GM23338 (cell line): Measurements from ENCODE around the gene PRDM8. TPM values are rescaled to one million over a fixed set of nuclear protein-coding genes. Genes with fewer than 3 reads are reported as not detected.
A peak's percentile ranks its signal among the peaks of the same experiment; 100 is the strongest.

Source experiments
- ATAC-seq: fragments of 200-7000 bp; cut with Tn5 transposase; 3 replicates; pipeline ENCODE4 v1.9.1; 2020
- DNase-seq: peaks from one replicate; pipeline ENCODE4 v3.0.0-alpha.2; 2015; ENCODE audit warnings: low spot score
- H2AFZ ChIP-seq: fragments of 200-600 bp; sonication (generic); 2 replicates; pipeline ENCODE4 v1.8.0; 2016; ENCODE audit warnings: antibody characterized with exemption, mild to moderate bottlenecking, moderate library complexity
- H3F3A ChIP-seq: fragments of 200-600 bp; sonication (generic); replicated peaks from 2 replicates; pipeline ENCODE4 v1.8.0; 2017; ENCODE audit warnings: antibody characterized with exemption, mixed run types, low read depth
- H3K27ac ChIP-seq: fragments of 200-600 bp; sonication (generic); 2 replicates; pipeline ENCODE4 v1.6.1; 2016; ENCODE audit warnings: low read depth
- H3K27me3 ChIP-seq: fragments of 200-600 bp; sonication (generic); 2 replicates; pipeline ENCODE4 v1.8.0; 2016; ENCODE audit warnings: mild to moderate bottlenecking, mixed run types, moderate library complexity; ENCODE audit not compliant: insufficient read depth
- H3K36me3 ChIP-seq: fragments of 200-600 bp; sonication (generic); 2 replicates; pipeline ENCODE4 v1.8.0; 2016; ENCODE audit warnings: mild to moderate bottlenecking; ENCODE audit not compliant: insufficient read depth
- H3K4me1 ChIP-seq: fragments of 200-600 bp; sonication (generic); 2 replicates; pipeline ENCODE4 v1.8.0; 2016; ENCODE audit warnings: mild to moderate bottlenecking, moderate library complexity; ENCODE audit not compliant: insufficient read depth
- H3K4me2 ChIP-seq: fragments of 200-600 bp; sonication (generic); 2 replicates; pipeline ENCODE4 v1.7.1; 2017; ENCODE audit warnings: mixed run types
- H3K4me3 ChIP-seq: fragments of 200-600 bp; sonication (generic); 2 replicates; pipeline ENCODE4 v1.6.1; 2016; ENCODE audit warnings: mixed run types
- H3K79me2 ChIP-seq: fragments of 200-600 bp; sonication (generic); replicated peaks from 2 replicates; pipeline ENCODE4 v1.8.0; 2017; ENCODE audit warnings: mild to moderate bottlenecking; ENCODE audit not compliant: insufficient read depth
- H3K9me2 ChIP-seq: fragments of 200-600 bp; sonication (generic); 2 replicates; pipeline ENCODE4 v1.8.0; 2017; ENCODE audit not compliant: insufficient read depth
- H4K20me1 ChIP-seq: fragments of 200-600 bp; sonication (generic); replicated peaks from 2 replicates; pipeline ENCODE4 v1.8.0; 2017; ENCODE audit warnings: mild to moderate bottlenecking; ENCODE audit not compliant: insufficient read depth
- H3K27ac Mint-ChIP-seq: 2 replicates; pipeline ENCODE4 v1.8.0; 2020; ENCODE audit warnings: inconsistent platforms, mild to moderate bottlenecking, moderate library complexity, mixed read lengths
- H3K27me3 Mint-ChIP-seq: 3 replicates; pipeline ENCODE4 v1.8.0; 2022; ENCODE audit warnings: low read depth, mild to moderate bottlenecking, moderate library complexity, mixed read lengths, inconsistent platforms; ENCODE audit not compliant: insufficient read depth, poor library complexity
- H3K36me3 Mint-ChIP-seq: 3 replicates; pipeline ENCODE4 v1.8.0; 2021; ENCODE audit warnings: low read depth, mild to moderate bottlenecking, inconsistent platforms, moderate library complexity, mixed read lengths
- H3K4me1 Mint-ChIP-seq: 3 replicates; pipeline ENCODE4 v1.8.0; 2020; ENCODE audit warnings: mild to moderate bottlenecking, inconsistent platforms, mixed read lengths
- H3K4me3 Mint-ChIP-seq: 3 replicates; pipeline ENCODE4 v1.8.0; 2021; ENCODE audit warnings: moderate library complexity, mild to moderate bottlenecking, inconsistent platforms, mixed read lengths
- H3K9me3 Mint-ChIP-seq: 3 replicates; pipeline ENCODE4 v1.8.0; 2020; ENCODE audit warnings: moderate library complexity, mild to moderate bottlenecking, inconsistent platforms, mixed read lengths
- CREB1 ChIP-seq: fragments of 250-450 bp; sonication (Bioruptor Pico); IDR thresholded peaks from 2 replicates; pipeline ENCODE4 v1.5.0; 2020; ENCODE audit warnings: low read depth, mild to moderate bottlenecking, moderate library complexity
- EZH2 ChIP-seq: fragments of 200-600 bp; sonication (generic); IDR thresholded peaks from one replicate; pipeline ENCODE4 v1.8.0; 2017; ENCODE audit warnings: antibody characterized with exemption, mild to moderate bottlenecking, low read depth; ENCODE audit not compliant: unreplicated experiment
- EZH2phosphoT487 ChIP-seq: fragments of 200-600 bp; sonication (generic); IDR thresholded peaks from one replicate; pipeline ENCODE4 v1.8.1; 2018; ENCODE audit warnings: antibody characterized with exemption; ENCODE audit not compliant: unreplicated experiment
- ZNF114 ChIP-seq: fragments of 250-450 bp; sonication (Bioruptor Pico); IDR thresholded peaks from 2 replicates; pipeline ENCODE4 v1.5.0; 2020; ENCODE audit warnings: mild to moderate bottlenecking, moderate library complexity
- ZNF331 ChIP-seq: fragments of 250-450 bp; sonication (Bioruptor Pico); IDR thresholded peaks from 2 replicates; pipeline ENCODE4 v1.5.0; 2020; ENCODE audit warnings: low read depth, mild to moderate bottlenecking, moderate library complexity
- ZNF462 ChIP-seq: fragments of 250-450 bp; sonication (Bioruptor Pico); IDR thresholded peaks from 2 replicates; pipeline ENCODE4 v1.5.0; 2020; ENCODE audit warnings: mild to moderate bottlenecking, moderate library complexity
- polyA plus RNA-seq: library from polyadenylated mRNA; unstranded; fragments of >200 nt; fragmentation: Nextera tagmentation; extraction: Ambion mirVana; gene quantifications from 2 replicates; pipeline ENCODE4 v1.2.1, GENCODE V29; 2016
- total RNA-seq: library from RNA; depleted of rRNA; stranded (reverse); fragments of >200 nt; shearing (Covaris generic); gene quantifications from 2 replicates; pipeline ENCODE4 v1.2.3, GENCODE V29; 2014

Gene PRDM8
- total and polyA plus RNA-seq, 2 experiments from 2014 or later, result 0.16 TPM; not detected in 1

- no peak for TF ChIP-seq CREB1 (CRISPR knock-in tag)
- TF ChIP-seq EZH2phosphoT487, result peak; percentile 59
- no peak for TF ChIP-seq ZNF331 (CRISPR knock-in tag)
- TF ChIP-seq EZH2, result peak; percentile 70
- no peak for TF ChIP-seq ZNF114 (CRISPR knock-in tag)
Observed at GRCh38 chr4:80206521-80207171, 9.3 kb downstream of the PRDM8 start (continued).

- Histone ChIP-seq H3K27ac (no peak overlapping the region), H3F3A (peaks cover 3% of the 10 kb centered on the region; the same call in 1 of the 2 replicates), H3K9me2 (no peaks in the 10 kb centered on the region), H3K79me2 (no peaks in the 10 kb centered on the region), H3K4me1 (peaks cover 15% of the 10 kb centered on the region), H3K36me3 (no peaks in the 10 kb centered on the region), H2AFZ (peak overlapping the region; percentile 90), H3K4me2 (peak overlapping the region; percentile 82), H3K4me3 (peak overlapping the region; percentile 60), H3K27me3 (peaks cover 99% of the 10 kb centered on the region), H4K20me1 (peaks cover 23% of the 10 kb centered on the region)
- TF ChIP-seq EZH2 (peak; percentile 78), ZNF331 (CRISPR knock-in tag) (no peak), ZNF462 (CRISPR knock-in tag) (no peak)
- Mint-ChIP-seq H3K27ac (no peak overlapping the region), H3K36me3 (no peaks in the 10 kb centered on the region), H3K4me1 (peaks cover 20% of the 10 kb centered on the region), H3K9me3 (peaks cover 6% of the 10 kb centered on the region; the same call in 2 of the 3 replicates), H3K4me3 (peak overlapping the region; percentile 65), H3K27me3 (peaks cover 74% of the 10 kb centered on the region)
- peak; percentile 75 for DNase-seq
- peak; percentile 78 for ATAC-seq
Observed at GRCh38 chr4:80207172-80207583, 9.9 kb downstream of the PRDM8 start.
